HG03135 (cell line): ENCODE results near the gene CLIP2.
"Not testable (repeated sequence)": the region's sequence is repeated elsewhere in the genome, so short reads cannot be mapped to it uniquely, and the experiment has no call there.

Experiments used
- ATAC-seq: cut with Tn5 transposase; IDR thresholded peaks from one replicate; pipeline ENCODE4 v1.9.1; 2021; ENCODE audit warnings: mild to moderate bottlenecking, moderate library complexity; ENCODE audit not compliant: unreplicated experiment

CLIP2 gene

DNA sequence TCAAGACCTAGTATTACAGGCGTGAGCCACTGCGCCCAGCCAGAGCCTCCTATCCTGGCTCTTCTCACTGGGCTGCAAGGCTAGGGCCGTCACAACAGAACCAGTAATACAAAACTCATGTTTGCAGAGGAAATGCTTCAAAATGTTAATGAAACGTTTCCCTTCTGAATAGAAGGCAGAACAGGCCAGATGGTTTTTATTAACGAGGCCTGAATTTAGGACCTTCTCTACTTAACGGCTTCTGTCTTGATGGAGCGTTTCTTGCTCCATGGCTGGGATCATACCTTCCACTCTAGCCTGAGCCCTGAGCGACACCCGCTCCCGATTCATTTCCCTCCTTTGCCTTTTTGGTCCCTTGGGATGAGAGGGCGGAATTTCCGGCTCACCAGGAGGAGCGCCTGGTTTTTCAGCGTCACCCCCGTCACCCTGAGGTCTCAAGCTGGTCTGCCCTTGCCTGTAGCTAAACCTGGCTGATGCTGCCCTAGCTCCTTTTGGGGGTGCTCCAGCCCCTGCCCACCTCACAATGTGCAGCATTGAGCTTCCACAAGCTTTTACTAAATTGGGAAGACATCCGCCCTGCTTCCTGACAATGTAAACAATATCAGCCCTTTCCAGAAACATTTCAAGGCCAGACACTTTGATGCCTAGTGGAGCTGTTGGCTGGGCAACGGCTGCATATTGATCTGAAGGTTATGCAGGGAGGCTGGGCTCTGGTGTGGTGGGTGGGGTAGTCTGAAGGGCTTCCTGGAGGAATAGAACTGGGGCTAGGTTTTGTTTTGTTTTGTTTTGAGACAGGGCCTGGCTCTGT lies 5.2 kb downstream of the CLIP2 start:
- ATAC-seq, result no peak

GRCh38 chr7:74297516-74298233 lies 8.5 kb downstream of the CLIP2 start:
- ATAC-seq, result no peak

- ATAC-seq, result no peak
Observed at GRCh38 chr7:74299401-74299800, 10.2 kb downstream of the CLIP2 start.

- no peak for ATAC-seq
Observed at GRCh38 chr7:74300926-74301325, 11.7 kb downstream of the CLIP2 start.

- no peak for ATAC-seq
Observed at GRCh38 chr7:74302745-74303221, 13.6 kb downstream of the CLIP2 start.

DNA sequence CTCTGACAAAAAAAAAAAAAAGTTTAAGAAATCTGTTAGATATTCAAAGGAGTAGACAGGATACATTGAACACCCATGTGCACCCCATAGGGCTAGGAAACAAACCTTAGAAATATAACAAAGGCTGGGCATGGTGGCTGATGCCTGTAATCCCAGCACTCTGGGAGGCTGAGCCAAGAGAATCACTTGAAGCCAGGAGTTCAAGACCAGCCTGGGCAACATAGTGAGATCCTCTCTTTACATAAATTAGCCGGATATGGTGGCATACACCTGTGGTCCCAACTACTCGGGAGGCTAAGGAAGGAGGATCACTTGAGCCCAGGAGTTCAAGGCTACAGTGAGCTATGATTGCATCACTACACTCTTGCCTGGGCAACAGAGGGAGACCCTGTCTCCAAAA lies 15.3 kb downstream of the CLIP2 start:
- ATAC-seq, result no peak

DNA sequence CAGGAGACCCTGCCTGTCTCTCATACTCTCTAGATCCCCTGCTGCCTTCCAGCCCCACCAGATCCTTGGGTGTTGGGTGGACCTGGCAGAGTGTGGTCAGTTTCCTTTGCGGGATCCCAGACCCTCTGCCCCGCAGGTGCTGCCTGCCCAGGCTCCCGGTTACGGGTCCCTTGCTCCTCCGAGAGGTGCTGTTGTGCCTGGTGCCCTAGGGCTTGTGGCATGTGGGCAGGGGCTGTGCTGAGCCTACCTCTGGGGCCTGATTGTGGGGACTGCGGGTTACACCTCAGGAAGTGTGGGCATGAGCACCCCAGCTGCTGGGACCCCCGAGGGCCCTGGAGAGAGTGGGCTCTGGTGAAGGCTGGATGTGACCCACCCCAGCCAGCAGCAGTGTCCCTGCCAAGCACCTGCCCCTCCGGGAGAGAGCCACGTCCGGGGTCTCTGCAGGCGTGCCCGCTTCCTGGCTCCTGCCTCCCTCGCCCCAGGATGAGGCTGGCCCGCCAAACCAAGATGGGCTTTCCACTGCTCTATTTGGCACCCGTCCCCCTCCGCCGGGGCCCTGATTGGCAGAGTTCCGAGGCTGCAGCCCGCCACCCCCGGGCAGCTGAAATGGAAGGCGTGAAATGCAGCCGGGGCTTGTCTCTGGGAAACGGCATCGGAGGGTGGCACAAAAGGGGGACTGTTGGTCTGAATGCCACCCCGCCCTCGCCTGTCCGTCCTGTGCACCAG lies 17.0 kb downstream of the CLIP2 start:
- ATAC-seq, result no peak

GRCh38 chr7:74306730-74307469 lies 17.7 kb downstream of the CLIP2 start:
- no peak for ATAC-seq

DNA sequence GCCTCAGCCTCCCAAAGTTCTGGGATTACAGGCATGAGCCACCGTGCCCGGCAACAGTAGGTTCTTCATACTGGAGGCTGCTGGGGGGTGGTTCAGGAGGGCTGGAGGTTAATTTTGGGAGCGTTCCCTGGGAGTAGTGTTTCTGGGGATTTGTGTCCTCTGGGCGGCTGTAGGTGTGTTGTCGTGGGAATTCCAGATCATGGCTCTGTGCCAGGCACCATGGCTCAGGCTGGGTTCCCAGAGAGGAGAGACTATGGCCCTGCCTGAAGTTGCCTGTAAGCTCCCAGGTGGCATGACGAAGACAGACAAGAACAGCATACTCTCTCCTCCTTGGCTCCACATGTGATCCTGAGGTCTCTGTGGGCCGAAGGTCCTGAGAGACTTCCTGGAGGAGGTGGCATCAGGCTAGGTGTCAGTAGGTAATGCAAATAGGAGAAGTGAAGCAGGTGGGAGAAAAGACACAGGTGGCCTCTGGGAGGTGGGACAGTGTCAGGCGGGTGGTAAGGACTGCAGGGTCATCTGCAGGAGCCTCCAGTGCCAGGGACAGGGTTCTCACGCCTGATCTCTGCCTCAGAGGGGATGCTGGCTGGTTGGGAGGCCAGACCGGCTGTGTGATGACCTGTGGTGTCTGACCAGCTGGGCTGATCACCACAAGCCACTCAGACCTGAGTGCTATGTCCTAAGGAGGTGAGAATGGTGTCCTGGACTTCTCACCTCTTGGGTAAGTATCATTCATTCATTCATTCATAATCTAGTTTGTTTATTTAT lies 18.7 kb downstream of the CLIP2 start:
- ATAC-seq, result no peak

GRCh38 chr7:74309181-74309580 lies 20.0 kb downstream of the CLIP2 start:
- no peak for ATAC-seq

GRCh38 chr7:74311305-74311744 lies 22.1 kb downstream of the CLIP2 start:
- ATAC-seq, result no peak

GRCh38 chr7:74312418-74313028 lies 23.3 kb downstream of the CLIP2 start:
- ATAC-seq, result no peak

DNA sequence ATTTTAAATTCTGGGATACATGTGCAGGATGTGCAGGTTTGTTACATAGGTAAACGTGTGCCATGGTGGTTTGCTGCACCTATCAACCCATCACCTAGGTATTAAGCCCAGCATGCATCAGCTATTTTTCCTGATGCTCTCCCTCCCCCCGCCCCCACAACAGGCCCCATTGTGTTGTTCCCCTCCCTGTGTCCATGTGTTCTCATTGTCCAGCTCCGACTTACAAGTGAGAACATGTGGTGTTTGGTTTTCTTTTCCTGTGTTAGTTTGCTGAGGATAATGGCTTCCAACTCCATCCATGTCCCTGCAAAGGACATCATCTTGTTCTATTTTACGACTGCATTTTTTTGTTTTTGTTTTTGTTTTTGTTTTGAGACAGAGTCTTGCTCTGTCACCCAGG lies 26.7 kb downstream of the CLIP2 start:
- not testable (repeated sequence) for ATAC-seq

- no peak for ATAC-seq
Observed at GRCh38 chr7:74317146-74317782, 28.1 kb downstream of the CLIP2 start.

DNA sequence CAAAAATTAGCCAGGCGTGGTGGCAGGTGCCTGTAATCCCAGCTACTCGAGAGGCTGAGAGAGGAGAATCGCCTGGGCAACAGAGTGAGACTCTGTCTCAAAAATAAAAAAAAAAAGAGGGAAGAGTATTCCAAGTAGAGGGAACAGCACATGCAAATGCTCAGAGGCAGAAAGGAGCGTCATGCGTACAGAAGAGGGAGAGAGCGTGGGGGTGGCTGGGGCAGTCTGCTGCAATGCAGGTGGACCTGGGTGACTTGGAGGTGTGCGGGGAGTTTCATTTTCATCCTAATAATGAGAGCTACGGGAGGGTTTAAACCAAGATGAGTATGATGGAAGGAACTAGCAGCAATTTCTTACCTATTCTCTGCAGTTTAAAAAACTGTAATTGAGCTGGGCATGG lies 28.8 kb downstream of the CLIP2 start:
- no peak for ATAC-seq

GRCh38 chr7:74320645-74321221 lies 31.5 kb downstream of the CLIP2 start:
- no peak for ATAC-seq

DNA sequence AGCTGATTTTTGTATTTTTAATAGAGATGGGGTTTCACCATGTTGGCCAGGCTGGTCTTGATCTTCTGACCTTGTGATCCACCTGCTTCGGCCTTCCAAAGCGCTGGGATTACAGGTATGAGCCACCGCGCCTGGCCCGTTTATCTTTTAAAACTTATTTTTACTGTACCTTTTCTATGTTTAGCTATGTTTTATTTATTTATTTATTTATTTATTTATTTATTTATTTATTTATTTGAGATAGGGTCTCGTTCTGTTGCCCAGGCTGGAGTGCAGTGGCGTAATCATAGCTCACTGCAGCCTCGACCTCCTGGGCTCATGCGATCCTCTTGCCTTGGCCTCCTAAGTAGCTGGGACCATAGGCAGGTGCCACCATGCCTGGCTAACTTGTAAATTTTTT lies 33.7 kb downstream of the CLIP2 start:
- not testable (repeated sequence) for ATAC-seq

- no peak for ATAC-seq
Observed at GRCh38 chr7:74324531-74325209, 35.5 kb downstream of the CLIP2 start.
